Left ventricle myocardium inferior (tissue), 1 donor: ENCODE data around the gene KCNJ6. TPM values are rescaled to one million over a fixed set of nuclear protein-coding genes. Genes with fewer than 3 reads are reported as not detected.
"Not testable (repeated sequence)": the region's sequence is repeated elsewhere in the genome, so short reads cannot be mapped to it uniquely, and the experiment has no call there.

Experiments
- DNase-seq: peaks from one replicate; pipeline ENCODE4 v3.0.0-alpha.2; 2020
- H3K27ac ChIP-seq: fragments of 200-600 bp; replicated peaks from 2 replicates; pipeline ENCODE4 v1.8.0; 2021
- H3K27me3 ChIP-seq: fragments of 200-600 bp; 2 replicates; pipeline ENCODE4 v1.8.0; 2021; ENCODE audit warnings: low read depth
- H3K36me3 ChIP-seq: fragments of 200-600 bp; 2 replicates; pipeline ENCODE4 v1.8.0; 2021
- H3K4me1 ChIP-seq: fragments of 200-600 bp; 2 replicates; pipeline ENCODE4 v1.8.0; 2021
- H3K4me3 ChIP-seq: fragments of 200-600 bp; 2 replicates; pipeline ENCODE4 v1.8.0; 2021; ENCODE audit warnings: mild to moderate bottlenecking, moderate library complexity
- H3K9me3 ChIP-seq: fragments of 200-600 bp; replicated peaks from 2 replicates; pipeline ENCODE4 v1.8.0; 2021
- intact Hi-C: fragments of 100-400 bp; cut with micrococcal nuclease; formaldehyde crosslinking; loops from one replicate; pipeline ENCODE4 v1.11.0; 2022
- total RNA-seq: library from RNA; stranded (reverse); fragmentation: NEBNext Ultra II Directional; extraction: Animal tissue kit (Norgen Biotek cat#: 25700); gene quantifications from one replicate; pipeline ENCODE4 v1.2.1, GENCODE V29; 2021
- TF ChIP-seq, protein P1 (sequence below): fragments of 200-600 bp; IDR thresholded peaks from 2 replicates; pipeline ENCODE4 v1.8.0; 2021; ENCODE audit warnings: antibody characterized with exemption, mild to moderate bottlenecking, borderline replicate concordance
- donor health status: DM: no; HTN: yes; CAD: no; lungs with severe emphysema.

The KCNJ6 gene
- total RNA-seq, 1 donor from 2014 or later: not detected

DNA sequence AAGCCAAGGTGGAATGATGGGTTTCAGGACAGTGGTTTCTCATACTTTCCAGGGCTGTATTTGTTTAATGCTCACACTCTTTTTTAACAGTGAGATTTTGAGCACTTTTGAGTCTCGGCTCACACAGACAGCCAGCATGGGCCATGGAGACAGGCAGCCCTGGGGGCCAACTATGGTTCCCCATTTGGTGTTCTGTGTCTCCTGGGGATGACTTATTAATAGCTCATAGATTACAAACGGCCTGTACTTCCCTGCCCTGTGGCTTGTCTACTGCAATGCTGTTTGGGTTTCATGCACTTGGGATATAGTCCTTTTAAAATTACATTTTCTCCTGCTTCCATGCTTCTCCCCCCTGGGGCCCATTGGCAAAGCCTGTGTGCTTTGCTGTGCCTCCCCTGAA, 178.3 kb downstream of the KCNJ6 start:
- Histone ChIP-seq H3K36me3 (no peaks in the 10 kb centered on the region), H3K27me3 (no peaks in the 10 kb centered on the region), H3K27ac (peak overlapping the region; percentile 21), H3K4me1 (peaks cover 35% of the 10 kb centered on the region), H3K4me3 (no peak overlapping the region), H3K9me3 (no peaks in the 10 kb centered on the region)
- DNase-seq: no peak
- intact Hi-C loops: no loop called here
- TF ChIP-seq, protein P1, sequence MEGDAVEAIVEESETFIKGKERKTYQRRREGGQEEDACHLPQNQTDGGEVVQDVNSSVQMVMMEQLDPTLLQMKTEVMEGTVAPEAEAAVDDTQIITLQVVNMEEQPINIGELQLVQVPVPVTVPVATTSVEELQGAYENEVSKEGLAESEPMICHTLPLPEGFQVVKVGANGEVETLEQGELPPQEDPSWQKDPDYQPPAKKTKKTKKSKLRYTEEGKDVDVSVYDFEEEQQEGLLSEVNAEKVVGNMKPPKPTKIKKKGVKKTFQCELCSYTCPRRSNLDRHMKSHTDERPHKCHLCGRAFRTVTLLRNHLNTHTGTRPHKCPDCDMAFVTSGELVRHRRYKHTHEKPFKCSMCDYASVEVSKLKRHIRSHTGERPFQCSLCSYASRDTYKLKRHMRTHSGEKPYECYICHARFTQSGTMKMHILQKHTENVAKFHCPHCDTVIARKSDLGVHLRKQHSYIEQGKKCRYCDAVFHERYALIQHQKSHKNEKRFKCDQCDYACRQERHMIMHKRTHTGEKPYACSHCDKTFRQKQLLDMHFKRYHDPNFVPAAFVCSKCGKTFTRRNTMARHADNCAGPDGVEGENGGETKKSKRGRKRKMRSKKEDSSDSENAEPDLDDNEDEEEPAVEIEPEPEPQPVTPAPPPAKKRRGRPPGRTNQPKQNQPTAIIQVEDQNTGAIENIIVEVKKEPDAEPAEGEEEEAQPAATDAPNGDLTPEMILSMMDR: no peak

DNA sequence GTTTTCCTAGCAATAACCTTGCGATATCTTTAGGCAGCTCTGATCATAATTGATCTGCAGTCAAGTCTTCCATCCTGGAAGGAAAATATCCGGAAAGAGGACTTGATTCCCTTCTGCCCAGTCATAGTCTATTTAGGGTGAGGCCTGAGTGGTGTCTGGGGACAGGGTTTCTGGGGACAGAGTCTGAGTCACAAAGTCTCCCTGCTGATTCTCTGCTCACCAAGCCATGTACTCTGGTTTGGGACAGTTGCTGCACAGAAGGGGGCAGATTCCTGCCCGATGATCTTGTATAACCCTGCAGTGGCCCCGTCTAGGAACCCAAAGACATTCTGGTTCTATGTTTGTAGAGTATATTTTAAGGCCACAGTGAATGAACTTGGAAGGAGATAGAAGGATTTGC, 178.8 kb downstream of the KCNJ6 start:
- Histone ChIP-seq H3K27ac (peak overlapping the region; percentile 21), H3K9me3 (no peaks in the 10 kb centered on the region), H3K4me3 (no peak overlapping the region), H3K36me3 (no peaks in the 10 kb centered on the region), H3K4me1 (peaks cover 30% of the 10 kb centered on the region), H3K27me3 (no peaks in the 10 kb centered on the region)
- intact Hi-C loops: no loop called here
- no peak for DNase-seq
- TF ChIP-seq, protein P1: no peak

DNA sequence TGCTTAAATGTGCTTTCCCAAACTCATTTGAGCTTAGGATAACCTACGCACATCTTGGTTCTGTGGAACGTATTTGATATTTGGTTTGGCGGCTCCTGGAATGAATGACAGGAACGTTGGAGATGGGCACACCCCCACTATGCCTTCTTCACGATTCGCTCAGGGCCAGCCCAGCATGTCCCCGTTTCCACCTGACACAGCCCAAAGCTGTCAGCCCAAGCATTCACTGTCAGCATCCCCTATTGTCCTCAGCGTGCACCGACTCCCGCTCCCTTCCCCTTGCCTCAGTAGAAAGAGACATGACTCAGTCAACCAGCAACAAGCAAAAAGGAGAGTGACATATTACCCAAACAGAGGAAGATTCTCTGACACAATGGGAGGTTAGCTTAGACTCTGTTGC, 181.4 kb downstream of the KCNJ6 start:
- TF ChIP-seq, protein P1: no peak
- Histone ChIP-seq H3K4me3 (no peak overlapping the region), H3K4me1 (peaks cover 21% of the 10 kb centered on the region), H3K27me3 (no peaks in the 10 kb centered on the region), H3K36me3 (no peaks in the 10 kb centered on the region), H3K9me3 (no peaks in the 10 kb centered on the region), H3K27ac (no peak overlapping the region)
- DNase-seq: no peak
- intact Hi-C loops: no loop called here

DNA sequence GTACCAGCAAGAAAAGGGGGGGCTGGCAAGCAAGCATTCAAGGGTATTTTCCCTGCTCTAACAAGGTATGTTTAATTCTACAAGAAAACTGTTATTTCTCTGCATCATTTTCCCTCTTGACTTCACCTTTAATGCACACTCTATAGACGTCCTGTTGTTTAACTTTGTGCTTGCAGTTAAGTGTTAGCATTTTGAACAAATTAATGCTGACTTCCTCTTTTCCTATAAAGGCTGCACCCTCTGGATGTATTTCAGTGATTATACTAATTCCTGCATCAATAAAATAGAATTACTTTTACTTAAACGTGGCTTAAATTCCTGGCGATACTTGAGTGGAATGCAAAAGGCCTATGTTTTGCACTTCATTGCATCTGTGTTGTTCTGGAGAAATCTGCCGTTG, 183.3 kb downstream of the KCNJ6 start:
- Histone ChIP-seq H3K9me3 (no peaks in the 10 kb centered on the region), H3K4me1 (peaks cover 8% of the 10 kb centered on the region), H3K27ac (no peak overlapping the region), H3K36me3 (no peaks in the 10 kb centered on the region), H3K27me3 (peaks cover 4% of the 10 kb centered on the region), H3K4me3 (no peak overlapping the region)
- intact Hi-C loops: no loop called here
- TF ChIP-seq, protein P1: no peak
- no peak for DNase-seq

DNA sequence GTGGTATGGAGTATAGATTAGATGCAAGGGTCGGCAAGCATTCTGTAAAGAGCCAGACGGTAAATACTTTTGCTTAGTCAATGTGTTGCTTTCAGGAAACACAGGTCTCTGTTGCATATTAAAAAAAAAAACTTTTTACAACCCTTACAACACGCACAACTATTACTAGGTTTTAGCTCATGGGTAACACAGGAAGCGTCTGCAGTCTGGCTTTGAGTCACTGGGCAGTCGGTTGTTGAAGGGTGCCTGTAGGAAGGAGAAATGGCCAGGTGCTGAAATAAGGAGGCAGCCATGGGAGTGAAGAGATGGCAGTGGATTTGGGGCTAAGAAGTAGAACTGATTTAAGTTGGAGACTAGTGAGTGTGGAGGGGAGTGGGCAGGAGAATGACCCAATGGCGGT, 192.1 kb downstream of the KCNJ6 start:
- Histone ChIP-seq H3K4me1 (no peaks in the 10 kb centered on the region), H3K9me3 (peaks cover 3% of the 10 kb centered on the region), H3K36me3 (no peaks in the 10 kb centered on the region), H3K27ac (no peak overlapping the region), H3K27me3 (peaks cover 6% of the 10 kb centered on the region), H3K4me3 (no peak overlapping the region)
- DNase-seq: no peak
- TF ChIP-seq, protein P1: no peak
- intact Hi-C loops: no loop called here

DNA sequence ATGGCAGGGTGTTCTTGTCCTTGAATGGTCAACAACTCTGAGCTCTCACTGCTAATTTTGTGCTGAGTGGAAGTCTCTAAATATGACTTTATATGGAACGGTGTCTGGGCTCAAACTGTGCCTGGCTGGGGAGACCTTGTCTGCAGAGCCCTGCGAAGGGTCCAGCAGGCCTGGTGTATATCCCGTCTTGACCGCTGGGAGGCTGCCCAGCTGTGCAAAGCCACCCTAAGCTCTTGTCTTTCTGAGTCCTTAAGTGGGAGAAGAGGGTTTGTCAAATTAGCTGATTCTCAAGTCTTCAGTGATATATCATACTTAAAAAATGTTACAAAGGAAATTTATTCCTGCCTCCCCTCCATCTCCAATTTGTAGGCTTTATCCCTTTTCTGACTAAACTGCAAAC, 198.7 kb downstream of the KCNJ6 start:
- Histone ChIP-seq H3K36me3 (no peaks in the 10 kb centered on the region), H3K27me3 (peaks cover 10% of the 10 kb centered on the region), H3K4me3 (no peak overlapping the region), H3K9me3 (peaks cover 3% of the 10 kb centered on the region), H3K27ac (no peak overlapping the region), H3K4me1 (no peaks in the 10 kb centered on the region)
- TF ChIP-seq, protein P1: no peak
- intact Hi-C loops: loop anchor here (10.0 kb wide), 1 partner anchor 187 kb away; no protein-coding TSS in a partner anchor
- no peak for DNase-seq

DNA sequence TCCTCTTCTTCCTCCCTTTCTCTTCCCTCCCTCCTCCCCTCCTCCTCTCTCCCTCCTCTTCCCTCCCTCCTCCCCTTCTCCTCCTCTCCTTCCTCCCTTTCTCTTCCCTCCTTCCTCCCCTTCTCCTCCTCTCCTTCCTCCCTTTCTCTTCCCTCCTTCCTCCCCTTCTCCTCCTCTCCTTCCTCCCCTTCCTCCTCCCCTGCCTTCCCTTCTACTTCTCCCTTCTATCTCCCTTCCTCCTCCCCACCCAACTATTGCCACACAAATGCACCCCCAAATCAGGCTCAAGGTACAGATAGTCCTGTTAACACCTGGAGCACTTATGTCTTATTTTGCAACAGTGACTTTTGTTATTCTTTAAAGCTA, 203.7 kb downstream of the KCNJ6 start:
- H3K36me3 ChIP-seq, H3K9me3 ChIP-seq, H3K27ac ChIP-seq, DNase-seq, H3K4me3 ChIP-seq, H3K27me3 ChIP-seq: not testable (repeated sequence)
- peaks cover 16% of the 10 kb centered on the region for H3K4me1 ChIP-seq
- intact Hi-C loops: loop anchor here (10.0 kb wide), 1 partner anchor 192 kb away; no protein-coding TSS in a partner anchor
